Stimulated activated CD8-positive, alpha-beta memory T cell treated with anti-CD3 and anti-CD28 coated beads, Interleukin-7, amount 100 ng/mL, for 1 hour (primary cell): Measurements from ENCODE around the gene RASSF8.

Source experiments
- DNase-seq, 2 donors: peaks; one replicate each; pipeline ENCODE4 v3.0.0-alpha.2; 2020; ENCODE audit warnings: low read depth in 2 of 2

RASSF8 gene

DNA sequence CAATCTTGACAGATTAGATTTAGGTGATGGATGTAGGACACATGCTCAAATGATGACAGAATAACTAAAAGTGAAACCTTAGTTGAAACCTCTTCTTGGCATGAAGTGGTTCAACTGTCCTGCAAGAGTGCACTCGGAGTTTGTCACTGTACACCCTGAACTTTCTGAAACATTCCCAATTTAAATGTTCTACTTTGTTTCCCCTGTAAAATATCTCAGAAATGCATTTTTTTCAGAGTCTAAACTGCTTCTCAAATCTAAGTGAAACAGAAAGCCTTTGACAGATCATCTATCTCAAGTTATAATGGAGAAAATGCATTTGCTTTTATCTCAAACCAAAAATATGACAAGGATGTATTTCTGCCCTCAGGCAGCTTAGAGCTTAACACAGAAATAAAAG is 100.3 kb downstream of the RASSF8 start:
- DNase-seq, result no peak

DNA sequence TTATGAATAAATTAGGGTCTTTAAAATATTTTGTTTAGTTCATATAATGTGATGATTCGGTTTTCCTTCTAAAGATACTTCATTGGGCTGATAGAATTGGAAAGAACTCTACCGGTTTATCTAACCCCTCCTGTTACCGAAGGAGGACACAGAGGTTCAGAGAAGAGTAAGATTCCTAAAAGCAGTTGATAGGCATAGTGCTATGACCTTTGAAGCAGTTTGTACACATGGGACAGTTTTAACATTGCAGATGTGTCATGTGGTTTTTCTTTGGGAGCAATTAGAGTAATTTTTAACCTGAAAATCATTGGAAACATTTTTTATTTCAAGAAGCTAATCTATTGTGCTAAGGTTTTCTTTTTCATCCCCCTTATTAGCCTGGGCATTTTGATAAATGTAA is 103.5 kb downstream of the RASSF8 start:
- no peak for DNase-seq

DNA sequence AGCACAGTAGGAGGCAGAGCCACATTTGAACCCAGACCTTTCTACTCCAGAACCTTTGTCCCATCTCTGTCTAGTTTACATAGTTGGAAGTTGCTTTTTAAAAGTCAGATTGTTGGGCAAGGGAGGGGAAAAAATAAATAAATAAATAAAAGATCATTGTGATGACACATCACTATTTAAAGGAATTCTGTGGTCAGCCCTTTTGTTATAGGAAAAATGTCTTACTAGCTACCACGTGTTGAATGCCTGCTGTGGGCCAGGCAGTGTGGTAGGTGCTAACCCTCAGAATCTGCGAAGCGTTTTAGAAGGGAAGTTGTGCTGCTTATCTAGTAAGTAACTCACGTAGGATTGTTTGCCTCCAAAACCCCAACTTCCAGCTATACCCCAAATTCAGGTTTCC is 104.1 kb downstream of the RASSF8 start:
- no peak for DNase-seq

DNA sequence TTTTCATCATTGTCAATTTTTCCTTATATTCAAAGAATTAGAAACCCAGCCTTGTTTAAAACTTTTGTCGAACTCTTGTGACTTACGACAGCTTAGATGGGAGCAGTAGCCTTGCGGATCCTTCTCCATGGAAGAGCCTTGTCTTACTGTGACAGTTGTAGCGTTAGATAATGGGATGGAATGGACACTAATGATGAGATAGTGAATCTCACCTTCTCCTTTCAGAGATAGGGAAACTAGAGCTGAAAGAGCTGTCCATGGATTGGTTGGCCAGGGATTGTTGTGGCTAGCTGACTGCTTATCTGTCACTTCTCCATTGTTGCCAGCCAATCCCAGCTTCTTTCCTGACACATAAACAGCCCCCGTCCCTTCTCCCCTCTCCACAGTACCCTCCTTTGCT is 107.0 kb downstream of the RASSF8 start:
- no peak for DNase-seq

DNA sequence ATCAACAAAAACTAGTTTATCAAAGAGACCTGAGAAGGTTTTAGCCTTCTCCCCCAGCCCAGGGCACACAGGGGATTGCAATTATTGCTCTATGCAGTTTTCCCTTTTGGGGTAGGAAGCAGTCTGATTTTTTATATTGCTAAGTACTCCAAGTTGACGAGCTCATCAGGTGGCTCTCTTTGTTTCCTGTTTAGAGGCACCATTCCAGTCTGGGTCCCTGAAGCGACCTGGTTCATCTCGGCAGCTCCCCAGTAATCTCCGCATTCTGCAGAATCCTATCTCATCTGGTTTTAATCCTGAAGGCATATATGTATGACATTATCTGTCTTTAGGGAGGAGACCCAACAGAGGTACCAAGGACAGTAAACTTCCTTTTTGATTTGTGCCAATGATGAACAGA is 110.0 kb downstream of the RASSF8 start:
- no peak for DNase-seq

DNA sequence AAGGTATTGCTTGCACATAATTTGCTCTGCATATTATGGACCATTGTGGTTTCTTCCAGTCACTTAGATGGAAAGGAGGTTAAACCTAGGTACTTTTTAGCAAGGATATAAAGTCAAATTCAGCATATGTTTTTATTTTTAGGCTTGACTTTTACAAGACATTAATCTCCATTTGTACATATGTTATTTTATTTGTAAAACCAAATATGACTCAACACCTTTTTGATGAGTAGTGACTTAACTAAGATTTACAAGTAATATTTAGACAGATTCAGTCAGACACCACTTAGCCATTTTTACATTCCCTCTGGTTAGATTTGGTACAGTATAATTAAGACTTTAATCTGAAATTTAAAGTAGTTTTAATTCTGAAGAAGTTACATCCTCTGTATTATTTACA is 111.3 kb downstream of the RASSF8 start:
- no peak for DNase-seq

DNA sequence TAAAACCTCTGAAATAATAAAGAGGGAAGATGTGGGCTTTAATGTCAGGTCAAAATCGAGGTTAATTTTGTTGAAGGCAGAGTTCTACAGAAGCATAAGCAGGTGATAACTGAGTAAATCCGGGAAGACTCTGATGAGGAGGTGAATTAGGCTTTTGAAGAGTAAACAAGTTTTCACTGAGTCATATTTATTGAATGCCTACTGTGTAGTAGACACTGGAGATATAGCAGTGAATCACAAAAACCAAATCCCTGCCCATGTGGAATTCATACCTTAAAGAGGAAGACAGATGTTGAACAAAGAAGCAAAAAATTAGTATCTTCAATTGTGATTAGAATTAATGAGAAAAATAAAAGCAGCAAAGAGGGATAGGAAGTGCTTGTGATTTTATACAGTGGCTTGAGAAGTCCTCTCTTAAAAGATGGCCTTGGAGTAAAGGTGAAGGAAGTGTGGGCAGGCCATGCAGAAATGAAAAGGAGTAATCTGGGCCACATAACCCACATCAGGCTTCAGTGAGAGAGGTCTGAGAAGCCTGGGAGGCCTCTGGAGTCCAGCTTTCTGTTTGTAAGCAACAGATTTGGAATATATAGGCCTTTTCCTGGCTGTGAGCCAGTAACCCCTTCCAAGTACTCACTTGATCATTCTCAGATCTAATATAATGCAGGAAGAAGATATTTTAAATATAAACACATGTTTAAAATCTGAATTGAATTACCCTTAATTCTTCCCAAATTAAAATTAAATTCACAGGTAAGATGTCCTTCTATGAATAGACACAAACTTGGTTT is 119.6 kb downstream of the RASSF8 start:
- DNase-seq, result no peak

DNA sequence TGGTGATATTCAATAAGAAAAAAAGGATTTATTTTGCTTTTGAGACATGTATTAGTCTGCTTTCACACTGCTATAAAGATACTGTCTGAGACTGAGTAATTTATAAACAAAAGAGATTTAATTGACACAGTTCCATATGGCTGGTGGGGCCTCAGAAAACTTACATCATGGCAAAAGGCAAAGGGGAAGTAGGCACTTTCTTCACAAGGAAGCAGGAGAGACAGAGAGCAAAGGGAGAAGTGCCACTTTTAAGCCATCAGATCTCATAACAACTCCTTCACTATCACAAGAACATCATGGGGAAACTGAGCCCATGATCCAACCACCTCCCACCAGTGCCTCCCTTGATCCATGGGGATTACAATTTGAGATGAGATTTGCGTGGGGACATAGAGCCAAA is 122.4 kb downstream of the RASSF8 start:
- no peak for DNase-seq

DNA sequence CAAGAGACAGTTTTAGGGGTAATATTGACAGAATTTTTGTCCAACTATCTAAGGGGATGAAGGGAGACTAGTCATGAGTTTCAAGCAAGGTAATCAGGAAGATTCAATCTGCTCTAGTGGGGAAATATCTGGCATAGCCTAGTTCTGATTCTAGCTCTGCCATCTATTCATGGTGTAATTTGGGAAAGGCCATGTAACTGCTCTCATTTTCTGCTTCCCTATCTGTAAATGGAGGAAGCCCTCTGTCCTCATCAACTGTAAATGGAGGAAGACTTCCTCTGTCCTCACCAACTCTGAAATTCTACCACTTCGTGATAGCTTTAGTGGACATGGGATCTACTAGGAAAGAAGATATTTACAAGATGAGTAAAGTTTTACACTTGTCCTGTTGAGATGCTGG is 128.5 kb downstream of the RASSF8 start:
- DNase-seq, result no peak

DNA sequence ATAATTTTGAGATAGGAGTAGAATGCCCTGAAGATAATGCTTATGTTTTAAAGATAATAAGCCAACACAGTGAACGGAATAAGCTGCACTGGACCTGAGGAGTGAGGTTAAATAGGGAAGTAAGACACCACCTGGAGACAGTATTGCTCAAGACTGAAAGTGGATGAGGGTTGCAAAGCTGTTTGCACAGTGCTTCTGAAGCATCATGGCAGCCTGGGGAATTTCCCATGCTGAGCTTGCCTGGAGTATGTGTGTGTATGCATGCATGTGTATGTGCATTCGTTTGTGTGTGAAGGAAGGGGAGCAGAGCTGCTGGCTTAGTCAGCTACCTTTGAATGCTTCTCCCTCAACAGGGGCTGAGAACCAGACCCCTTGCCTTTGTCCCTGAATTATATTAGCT is 130.5 kb downstream of the RASSF8 start:
- no peak for DNase-seq

DNA sequence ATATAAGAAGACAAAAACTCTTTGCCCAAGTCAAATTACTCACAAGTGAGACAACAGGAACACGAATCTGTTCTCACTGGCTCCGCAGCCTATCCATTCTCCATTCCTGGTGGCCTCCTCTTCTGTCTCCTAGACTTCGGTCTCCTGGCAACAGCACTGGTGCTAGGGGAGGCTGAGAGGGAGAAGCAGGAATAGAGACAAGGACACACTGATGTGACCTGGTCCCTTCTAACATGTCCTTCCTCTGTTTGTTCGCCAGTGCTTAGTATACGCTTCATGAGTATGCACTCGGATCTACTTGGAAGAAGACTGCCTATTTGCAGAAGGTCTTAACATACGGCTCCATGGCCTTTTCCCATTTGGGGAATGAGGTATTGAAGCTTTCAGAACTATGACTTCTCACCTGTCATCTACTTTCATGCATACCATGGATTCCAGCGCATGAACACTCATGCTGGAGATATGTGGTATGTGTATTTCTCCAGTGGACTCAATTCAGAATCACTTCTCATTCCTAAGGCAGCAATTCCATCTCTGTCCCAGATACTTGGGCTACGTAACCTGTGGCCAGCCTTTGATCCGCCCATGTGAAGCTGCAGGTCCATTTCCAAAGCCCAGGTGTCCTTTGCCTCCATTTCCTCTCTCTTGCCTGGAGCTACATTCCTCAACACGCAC is 132.5 kb downstream of the RASSF8 start:
- DNase-seq, result no peak

DNA sequence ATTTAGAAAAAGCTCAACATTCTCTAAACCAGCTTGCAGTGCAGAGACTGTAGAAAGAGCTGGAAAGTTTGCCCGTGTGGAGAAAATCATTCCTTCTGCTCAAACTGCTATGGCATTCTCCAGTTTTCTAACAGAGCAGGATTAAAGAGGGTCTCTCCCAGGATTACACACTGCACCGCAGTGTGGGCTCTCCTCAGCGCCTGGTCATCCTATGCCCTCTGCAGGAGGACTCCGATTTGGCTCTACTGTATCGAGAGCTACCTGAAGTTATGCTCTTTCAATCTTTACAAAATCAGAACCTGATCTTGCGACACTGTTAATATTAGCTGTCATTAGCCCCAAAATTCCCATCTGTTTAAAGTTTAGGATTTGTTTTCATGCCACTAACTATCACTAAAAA is 133.3 kb downstream of the RASSF8 start:
- no peak for DNase-seq

DNA sequence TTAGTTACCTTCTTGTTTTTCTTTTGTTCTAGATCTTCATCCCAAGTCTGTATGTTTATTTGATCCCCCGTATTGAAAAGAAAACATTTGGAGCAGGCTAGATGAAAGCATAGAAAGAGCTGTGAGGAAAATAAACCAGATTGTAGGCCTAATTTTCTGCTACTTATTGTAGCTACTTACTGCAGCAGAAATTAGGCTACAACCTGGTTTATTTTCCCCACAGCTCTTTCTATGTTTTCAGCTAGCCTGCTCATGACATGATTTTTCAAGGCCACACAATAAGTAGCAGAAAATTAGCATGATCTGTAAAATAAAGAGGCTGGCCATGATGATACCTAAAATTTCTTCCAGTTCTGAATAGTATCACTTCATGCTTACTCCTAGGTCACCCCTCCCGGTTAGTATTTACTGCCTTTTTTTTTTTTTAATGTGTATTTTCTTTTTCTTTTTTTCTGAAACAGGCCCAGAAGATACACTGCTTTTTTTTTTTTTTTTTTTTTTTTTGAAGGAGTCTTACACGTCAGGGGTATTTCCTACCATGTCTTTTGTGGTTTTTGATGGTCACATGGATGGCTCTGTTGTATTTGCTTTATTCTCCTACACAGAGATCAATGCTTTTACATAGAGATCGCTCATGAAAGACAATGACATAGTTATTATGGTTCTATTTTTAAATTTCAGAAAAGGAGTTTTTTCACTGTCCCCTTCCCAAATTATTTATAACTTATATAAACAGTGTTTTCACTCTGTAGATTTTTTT is 134.0 kb downstream of the RASSF8 start:
- no peak for DNase-seq

DNA sequence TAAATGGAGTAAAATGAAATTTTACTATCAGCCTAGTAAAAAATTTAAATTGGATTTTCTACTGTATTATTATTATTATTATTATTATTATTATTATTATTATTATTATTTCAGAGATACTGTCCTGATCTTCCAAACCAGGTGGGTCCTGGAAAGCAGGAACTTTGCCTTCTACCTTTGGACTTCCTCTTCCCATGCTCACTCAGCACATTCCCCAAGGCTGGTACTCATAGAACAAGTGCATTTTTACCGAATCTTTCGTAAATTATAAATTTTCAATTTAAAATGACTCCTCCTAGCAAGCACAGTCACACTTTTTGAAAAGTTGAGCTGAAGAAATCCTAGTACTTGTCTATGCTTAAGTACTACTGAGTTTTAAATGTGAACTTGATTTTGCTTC is 136.7 kb downstream of the RASSF8 start:
- DNase-seq, result no peak

DNA sequence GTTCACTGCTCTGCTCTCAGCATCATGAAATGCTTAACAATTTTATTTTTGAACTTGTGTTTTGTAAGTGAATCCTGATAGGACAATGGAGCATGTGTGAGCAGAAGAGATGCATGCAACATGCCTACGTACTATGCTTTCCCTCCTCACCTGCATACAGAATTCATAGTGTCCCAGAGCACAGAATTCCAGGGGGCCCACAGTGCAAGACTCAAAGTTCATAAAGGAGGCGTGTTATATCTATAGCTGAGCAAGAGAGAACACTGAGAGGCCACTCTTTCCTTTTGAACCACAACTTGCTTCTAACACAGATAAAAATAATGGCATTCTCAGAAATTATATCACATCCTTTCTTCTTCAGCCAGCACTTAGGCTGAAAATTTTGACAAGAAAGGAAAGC is 137.6 kb downstream of the RASSF8 start:
- no peak for DNase-seq

DNA sequence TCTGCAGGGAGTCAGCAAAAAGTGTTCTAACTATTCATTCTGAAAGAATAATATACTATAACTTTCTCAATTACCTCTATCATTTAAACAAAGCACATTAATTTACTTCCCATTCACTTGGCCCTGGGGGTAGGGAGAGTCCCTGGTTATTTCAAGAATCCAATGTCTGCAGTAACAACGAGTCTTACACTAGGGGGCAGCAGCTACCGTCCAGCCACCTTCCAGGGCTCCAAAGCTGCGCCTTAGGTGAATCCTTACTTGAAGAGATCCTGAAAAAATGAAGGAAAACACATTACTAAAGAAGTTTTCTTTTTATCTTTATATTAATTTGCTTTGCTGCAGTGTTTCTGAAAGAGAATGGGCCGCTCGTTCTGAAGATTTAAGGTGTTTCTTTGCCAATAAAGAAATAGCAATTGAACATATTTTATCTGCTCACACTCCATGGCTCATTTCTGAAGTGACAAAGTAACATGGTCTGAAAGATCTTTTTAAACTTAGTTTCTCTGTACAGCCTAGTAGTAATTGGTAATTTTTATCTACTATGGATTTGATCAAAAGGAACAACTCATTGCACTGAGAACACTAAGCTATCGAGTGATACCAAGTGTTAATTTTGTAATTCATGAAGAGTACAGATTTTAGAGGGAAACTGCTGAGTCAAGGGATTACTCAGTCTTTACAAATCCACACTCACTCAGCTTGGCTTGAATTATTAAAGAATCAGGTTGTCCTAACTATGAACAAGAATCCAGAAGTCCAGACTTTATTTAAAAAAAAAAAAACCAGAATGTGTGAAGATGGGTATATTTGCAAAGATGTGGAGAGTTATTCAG is 138.8 kb downstream of the RASSF8 start:
- DNase-seq, result peak; percentile 7 to 26

DNA sequence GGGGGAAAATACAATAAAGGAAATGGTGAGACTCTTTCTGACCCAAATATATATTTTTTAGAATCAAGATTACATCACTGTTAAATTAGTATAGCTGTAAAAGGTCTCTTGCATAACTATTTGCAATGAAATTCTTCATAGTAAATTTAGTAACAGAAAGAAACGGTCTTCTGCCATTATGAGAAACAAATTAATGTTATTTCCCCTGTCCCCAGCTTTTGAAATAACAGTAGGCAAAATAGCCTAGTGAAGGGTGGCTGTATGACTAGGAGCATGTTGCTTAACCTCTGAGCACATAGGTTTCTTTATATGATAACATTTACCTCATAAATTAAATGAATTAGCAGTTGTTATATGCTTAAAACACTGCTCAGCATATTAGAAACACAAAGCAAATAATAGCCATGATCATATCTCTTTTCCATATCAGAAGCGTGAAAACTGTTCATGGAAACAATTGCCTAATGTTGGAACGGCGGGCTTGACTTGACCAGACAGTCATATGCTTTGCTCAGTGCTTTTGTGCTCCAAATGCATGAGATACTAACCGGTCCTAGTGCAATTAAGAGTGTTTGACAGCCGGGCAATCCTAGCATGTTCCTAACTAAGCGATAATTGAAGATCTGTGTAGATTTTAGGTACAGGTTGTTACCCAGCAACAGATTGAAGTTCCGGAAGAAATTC is 142.3 kb downstream of the RASSF8 start:
- DNase-seq, result no peak

DNA sequence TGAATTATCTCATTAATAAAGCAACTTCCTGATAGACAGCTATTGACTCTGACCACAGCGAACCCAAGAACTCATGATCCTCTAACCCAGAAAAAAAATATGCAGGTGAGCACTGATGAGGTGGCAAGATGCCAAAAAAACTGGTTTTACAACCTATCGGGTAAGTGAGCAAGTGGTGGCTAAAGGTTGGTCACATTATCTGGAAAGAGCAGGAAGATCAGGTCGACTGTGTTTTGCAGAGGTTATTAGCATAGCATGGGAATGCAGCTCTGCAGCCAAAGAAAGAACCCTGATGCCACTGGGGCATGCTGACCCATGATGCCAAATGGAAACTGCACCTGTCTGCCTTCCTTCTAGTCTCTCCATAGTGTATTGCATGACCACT is 142.9 kb downstream of the RASSF8 start:
- DNase-seq, result no peak

DNA sequence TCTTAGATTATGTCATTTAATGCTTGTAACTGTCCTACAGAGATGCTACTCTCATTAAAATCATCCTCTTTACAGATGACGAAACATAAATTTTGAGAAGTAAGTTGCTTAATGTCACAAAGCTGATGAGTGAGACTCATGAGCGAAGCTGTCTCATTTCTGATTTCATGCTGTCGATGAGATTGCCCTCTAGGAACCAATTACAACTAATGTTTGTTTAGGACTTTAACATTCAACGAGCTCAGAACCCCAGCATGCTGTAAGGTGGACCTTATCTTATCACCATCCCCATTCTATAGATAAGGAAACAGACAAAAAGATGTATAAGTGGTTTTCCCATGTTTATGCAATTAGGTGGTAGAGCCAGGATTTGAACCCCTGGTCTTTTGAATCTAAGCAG is 143.3 kb downstream of the RASSF8 start:
- no peak for DNase-seq

DNA sequence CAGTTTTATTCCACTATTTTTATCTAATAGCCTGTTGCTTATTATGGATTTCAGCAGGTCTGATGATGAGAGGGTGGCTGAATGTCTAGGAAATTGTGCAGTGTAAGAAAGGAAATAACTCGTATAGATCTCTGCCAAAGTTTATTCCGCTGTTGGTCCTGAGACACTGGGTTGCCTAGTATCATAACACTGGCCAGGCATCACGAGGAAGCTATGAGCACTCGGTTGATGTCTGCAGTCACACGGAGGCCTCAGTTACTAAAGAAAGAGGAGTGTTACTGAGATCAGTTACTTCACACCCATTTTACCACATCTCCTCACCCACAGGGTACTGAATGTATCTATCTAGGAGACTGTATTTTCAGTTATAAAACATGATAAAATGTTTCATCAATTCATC is 144.5 kb downstream of the RASSF8 start:
- DNase-seq, result no peak

DNA sequence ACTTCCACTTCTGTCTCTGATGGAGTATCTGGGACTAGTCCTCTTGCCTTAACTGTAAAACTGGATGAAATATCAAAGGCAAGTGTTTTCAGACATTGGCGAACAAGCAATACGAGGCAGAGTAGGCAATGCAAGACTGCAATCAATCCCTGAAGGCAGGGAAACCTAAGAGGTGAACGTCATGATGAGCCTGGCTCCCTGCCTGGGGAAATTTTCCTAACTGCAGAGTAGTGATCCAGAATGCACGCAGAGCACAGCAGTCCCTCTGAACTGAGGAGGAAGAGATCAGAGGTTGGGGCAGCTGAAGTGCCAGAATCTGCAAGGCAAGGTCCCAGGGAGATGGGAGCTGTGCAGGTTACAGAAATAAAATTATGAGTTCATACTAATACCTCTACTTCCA is 147.9 kb downstream of the RASSF8 start:
- no peak for DNase-seq
